Activated T-cell treated with anti-CD3 and anti-CD28 coated beads for 48 hours (primary cell): ENCODE measurements around the gene KIF23.
A peak's percentile ranks its signal among the peaks of the same experiment; 100 is the strongest.

Experiments
- DNase-seq: peaks from one replicate; pipeline ENCODE4 v3.0.0-alpha.2; 2020; ENCODE audit warnings: low read depth

The KIF23 gene

GRCh38 chr15:69394556-69395282, 19.4 kb upstream of the KIF23 start:
- DNase-seq: peak; percentile 84

- no peak for DNase-seq
Observed at GRCh38 chr15:69395460-69395859, 18.7 kb upstream of the KIF23 start.

GRCh38 chr15:69395991-69396390, 18.2 kb upstream of the KIF23 start:
- no peak for DNase-seq

GRCh38 chr15:69398491-69398891, 15.7 kb upstream of the KIF23 start:
- no peak for DNase-seq

- peak; percentile 46 for DNase-seq
Observed at GRCh38 chr15:69400850-69401249, 13.3 kb upstream of the KIF23 start.

GRCh38 chr15:69402816-69403215, 11.3 kb upstream of the KIF23 start:
- DNase-seq: no peak

- DNase-seq: no peak
Observed at GRCh38 chr15:69403594-69403993, 10.6 kb upstream of the KIF23 start.

- no peak for DNase-seq
Observed at GRCh38 chr15:69405110-69405509, 9.0 kb upstream of the KIF23 start.

- DNase-seq: no peak
Observed at GRCh38 chr15:69407719-69408400, 6.3 kb upstream of the KIF23 start.

GRCh38 chr15:69408841-69409240, 5.3 kb upstream of the KIF23 start:
- DNase-seq: no peak

- no peak for DNase-seq
Observed at GRCh38 chr15:69410248-69410874, 3.8 kb upstream of the KIF23 start.

- DNase-seq: no peak
Observed at GRCh38 chr15:69412274-69412673, 1.9 kb upstream of the KIF23 start.

- no peak for DNase-seq
Observed at GRCh38 chr15:69412701-69413100, 1.4 kb upstream of the KIF23 start.

- DNase-seq: no peak
Observed at GRCh38 chr15:69414701-69415167, 585 bp downstream of the KIF23 start.

- DNase-seq: no peak
Observed at GRCh38 chr15:69415381-69415780, 1.2 kb downstream of the KIF23 start.

GRCh38 chr15:69417581-69417980, 3.4 kb downstream of the KIF23 start:
- DNase-seq: no peak

- DNase-seq: no peak
Observed at GRCh38 chr15:69421498-69421897, 7.3 kb downstream of the KIF23 start.

GRCh38 chr15:69422336-69422895, 8.3 kb downstream of the KIF23 start:
- no peak for DNase-seq

GRCh38 chr15:69424001-69424400, 9.9 kb downstream of the KIF23 start:
- DNase-seq: no peak

GRCh38 chr15:69424748-69425413, 10.7 kb downstream of the KIF23 start:
- DNase-seq: no peak

- DNase-seq: no peak
Observed at GRCh38 chr15:69433831-69434230, 19.7 kb downstream of the KIF23 start.

GRCh38 chr15:69434238-69434637, 20.1 kb downstream of the KIF23 start:
- DNase-seq: no peak
